Choroid plexus epithelial cell (primary cell): ENCODE data around the gene RNF111.

Source experiments
- DNase-seq: peaks from one replicate; pipeline ENCODE4 v3.0.0-alpha.2; 2010; ENCODE audit warnings: low read depth
- H3K4me3 ChIP-seq: 2 replicates; pipeline ENCODE4 v1.5.1; 2011; ENCODE audit warnings: low read depth, mild to moderate bottlenecking, control low read depth, low read length, moderate library complexity
- TF ChIP-seq, protein P1 (sequence below): conservative IDR thresholded peaks from 2 replicates; pipeline ENCODE4 v1.5.1; 2011; ENCODE audit warnings: low read depth, mild to moderate bottlenecking, control low read depth, inconsistent platforms, low read length, moderate library complexity

RNF111 gene

DNA sequence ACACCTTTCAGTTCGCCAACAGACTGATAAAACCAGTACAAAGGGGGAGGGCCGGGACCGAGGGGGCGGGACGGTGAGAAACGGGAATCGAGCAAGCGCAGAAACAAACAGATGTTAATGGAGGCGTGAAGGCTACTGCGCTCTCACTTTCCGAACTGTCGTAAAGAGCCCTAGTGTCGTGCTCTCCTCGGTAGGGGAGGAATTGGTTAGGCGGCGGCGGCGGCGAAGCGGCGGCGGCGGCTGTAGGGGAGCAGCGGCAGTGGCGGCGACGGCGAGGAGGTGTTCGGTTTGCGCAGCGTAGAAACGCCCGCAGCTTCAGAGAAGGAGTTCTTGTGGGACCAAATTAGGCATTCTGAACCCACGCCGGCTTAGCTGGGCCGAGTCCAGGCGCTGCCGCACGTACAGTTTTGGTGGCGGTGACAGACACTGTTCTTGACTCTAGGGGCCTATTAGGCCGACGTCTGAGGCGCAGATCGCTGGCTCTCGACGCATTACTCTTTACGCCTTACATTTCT lies at the start of gene RNF111:
Gene RNF111, plus strand, starts transcription at position 173 of the 515 bp plus-strand sequence. CDS start 43,160 bp downstream, outside the sequence.
- TF ChIP-seq, protein P1, sequence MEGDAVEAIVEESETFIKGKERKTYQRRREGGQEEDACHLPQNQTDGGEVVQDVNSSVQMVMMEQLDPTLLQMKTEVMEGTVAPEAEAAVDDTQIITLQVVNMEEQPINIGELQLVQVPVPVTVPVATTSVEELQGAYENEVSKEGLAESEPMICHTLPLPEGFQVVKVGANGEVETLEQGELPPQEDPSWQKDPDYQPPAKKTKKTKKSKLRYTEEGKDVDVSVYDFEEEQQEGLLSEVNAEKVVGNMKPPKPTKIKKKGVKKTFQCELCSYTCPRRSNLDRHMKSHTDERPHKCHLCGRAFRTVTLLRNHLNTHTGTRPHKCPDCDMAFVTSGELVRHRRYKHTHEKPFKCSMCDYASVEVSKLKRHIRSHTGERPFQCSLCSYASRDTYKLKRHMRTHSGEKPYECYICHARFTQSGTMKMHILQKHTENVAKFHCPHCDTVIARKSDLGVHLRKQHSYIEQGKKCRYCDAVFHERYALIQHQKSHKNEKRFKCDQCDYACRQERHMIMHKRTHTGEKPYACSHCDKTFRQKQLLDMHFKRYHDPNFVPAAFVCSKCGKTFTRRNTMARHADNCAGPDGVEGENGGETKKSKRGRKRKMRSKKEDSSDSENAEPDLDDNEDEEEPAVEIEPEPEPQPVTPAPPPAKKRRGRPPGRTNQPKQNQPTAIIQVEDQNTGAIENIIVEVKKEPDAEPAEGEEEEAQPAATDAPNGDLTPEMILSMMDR = no peak
- H3K4me3 ChIP-seq = peak within 1 kb of the TSS; percentile 98
- peak; percentile 98 for DNase-seq

DNA sequence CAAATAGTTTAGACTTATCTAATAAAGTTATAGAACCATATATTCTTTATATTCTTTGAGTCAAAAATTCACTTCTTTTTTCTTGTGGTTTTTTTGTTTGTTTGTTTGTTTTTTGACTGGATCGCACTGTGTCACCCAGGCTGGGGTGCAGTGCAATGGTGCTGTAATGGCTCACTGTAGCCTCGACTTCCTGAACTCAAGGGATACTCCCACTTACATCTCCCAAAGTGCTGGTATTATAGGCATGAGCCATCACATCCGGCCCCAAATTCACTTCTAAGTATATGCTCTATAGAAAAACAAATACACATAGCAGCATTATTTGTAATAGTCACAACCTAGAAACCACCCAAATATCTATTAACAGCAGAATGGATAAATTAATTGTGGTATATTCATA lies 40.3 kb upstream of the RNF111 start:
- TF ChIP-seq, protein P1 = no peak
- DNase-seq = no peak
- no peak overlapping the region for H3K4me3 ChIP-seq

DNA sequence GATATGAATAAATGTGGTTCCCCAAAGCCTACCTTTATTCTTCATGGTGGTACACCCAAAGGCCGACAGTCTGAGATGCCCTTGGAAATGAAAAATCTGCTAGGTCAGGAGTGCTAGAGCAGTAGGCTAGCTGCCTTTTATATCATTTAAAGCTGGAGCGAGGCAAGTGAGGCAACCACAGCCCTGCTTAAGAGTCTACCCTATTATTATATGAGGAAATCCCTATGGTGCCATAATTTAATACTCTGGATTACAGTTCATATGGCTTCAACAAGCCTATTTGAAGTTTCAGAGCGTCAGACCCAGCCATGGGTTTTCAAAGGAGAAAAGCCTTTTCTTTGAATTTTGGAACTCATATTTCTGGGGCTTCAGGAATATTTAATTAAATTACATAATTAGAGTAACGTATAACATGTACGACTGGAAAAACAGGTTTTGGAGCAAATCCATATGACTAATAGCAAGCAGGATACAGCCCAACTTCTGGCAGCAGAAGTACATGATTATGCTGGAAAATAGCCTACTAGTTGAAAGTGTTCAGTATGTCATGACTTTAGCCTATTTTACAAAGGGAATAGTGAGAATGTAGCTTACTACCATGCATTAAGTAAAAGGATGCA lies 36.0 kb upstream of the RNF111 start:
- H3K4me3 ChIP-seq = no peak overlapping the region
- TF ChIP-seq, protein P1 = no peak
- peak; percentile 69 for DNase-seq

DNA sequence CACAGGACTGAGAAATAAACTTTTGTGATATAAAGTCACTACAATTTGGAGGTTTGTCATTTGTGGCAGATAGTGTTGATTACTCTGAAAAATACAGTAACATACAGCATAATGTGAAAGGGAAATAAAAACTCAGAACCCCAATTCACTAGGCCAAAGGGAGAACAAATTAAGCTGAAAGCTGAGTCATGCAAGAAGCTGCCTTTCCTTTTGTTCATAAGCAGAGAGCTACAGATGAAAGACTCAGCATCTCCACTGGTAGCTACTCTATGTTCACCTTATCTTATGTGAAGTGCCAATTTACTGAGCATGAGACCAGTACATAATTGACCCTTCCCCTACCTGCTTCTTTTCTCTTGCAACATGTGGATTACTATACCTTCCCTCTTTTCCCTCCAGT lies 34.7 kb upstream of the RNF111 start:
- TF ChIP-seq, protein P1 = no peak
- DNase-seq = peak; percentile 37
- H3K4me3 ChIP-seq = no peak overlapping the region

DNA sequence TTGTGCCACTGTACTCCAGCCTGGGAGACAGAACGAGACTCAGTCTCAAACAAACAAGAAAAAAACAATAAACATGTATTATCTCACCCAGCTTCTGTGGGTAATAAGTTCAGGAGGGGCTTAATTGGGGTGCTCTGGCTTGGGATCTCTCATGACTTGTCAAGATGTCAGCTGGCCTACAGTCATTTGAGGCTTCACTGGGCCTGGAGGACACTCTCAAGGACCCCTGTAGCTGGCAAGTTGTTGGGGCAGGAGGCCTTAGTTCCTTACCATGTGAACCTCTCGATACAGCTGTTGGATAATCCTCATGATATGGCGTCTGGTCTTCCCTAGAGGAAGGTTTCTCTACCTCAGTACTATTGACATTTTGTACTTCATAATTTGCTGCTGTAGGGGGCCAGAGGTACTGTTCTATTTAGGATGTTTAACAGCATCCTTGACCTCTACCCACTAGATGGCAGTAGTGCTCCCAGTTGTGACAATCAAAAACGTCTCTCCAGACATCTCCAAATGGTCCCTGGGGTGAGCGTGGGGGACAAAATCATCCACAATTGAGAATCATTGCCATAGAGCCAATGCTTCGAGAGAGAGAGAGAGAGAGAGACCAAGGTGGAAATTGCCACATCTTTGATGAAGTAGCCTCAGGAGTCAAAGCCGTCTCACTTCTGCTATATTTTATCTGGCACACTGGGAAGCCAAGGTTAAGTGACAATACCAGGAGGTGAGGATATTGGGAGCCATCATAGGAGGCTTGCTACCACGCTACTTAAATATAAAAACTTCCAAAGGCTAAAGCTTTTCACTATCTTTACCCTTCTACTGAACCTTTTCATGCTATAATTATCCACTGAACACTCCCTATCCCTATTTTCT lies 30.1 kb upstream of the RNF111 start:
- TF ChIP-seq, protein P1 = peak; percentile 83
- H3K4me3 ChIP-seq = no peak overlapping the region
- DNase-seq = peak; percentile 73

DNA sequence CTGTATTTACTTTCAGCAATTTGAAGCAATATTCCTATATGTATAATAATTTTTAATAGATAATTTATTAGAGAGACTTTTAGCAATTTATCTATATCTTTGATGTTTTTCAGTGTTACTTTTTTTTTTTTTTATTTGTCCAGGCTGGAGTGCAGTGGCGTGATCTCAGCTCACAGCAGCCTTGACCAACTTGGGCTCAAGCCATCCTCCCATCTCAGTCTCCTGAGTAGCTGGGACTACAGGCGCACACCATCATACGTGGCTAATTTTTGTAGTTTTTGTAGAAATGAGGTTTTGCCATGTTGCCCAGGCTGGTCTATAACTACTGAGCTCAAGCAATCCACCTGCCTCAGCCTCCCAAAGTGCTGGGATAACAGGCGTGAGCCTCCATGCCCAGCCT lies 28.7 kb upstream of the RNF111 start:
- no peak for DNase-seq
- TF ChIP-seq, protein P1 = no peak
- H3K4me3 ChIP-seq = no peak overlapping the region
